ENCODE measurements around the gene KCNJ15.

Gene KCNJ15

GRCh38 chr21:38254970-38255369, 1.8 kb upstream of the KCNJ15 start:
- no peak overlapping the region for H3K4me3 ChIP-seq
- H3K9me3 ChIP-seq = peaks cover 10% of the 10 kb centered on the region; the same call in 1 of the 2 replicates
- H3K4me1 ChIP-seq = peaks cover 11% of the 10 kb centered on the region; the same call in 1 of the 2 replicates
- no peak for TF ChIP-seq Cebpa-rat (IDR thresholded peaks at IDR 0.05)
- no peaks in the 10 kb centered on the region for H3K36me3 ChIP-seq
- H3K27ac ChIP-seq = no peak overlapping the region
- H3K4me2 ChIP-seq = no peak overlapping the region
- H3K27me3 ChIP-seq = no peaks in the 10 kb centered on the region
- no peaks in the 10 kb centered on the region for H4K20me1 ChIP-seq
- no peak overlapping the region for H3K9ac ChIP-seq

GRCh38 chr21:38255571-38256117, 1.1 kb upstream of the KCNJ15 start:
- H3K36me3 ChIP-seq = no peaks in the 10 kb centered on the region
- no peak overlapping the region for H3K4me3 ChIP-seq
- no peaks in the 10 kb centered on the region for H4K20me1 ChIP-seq
- H3K4me1 ChIP-seq = peaks cover 11% of the 10 kb centered on the region; the same call in 1 of the 2 replicates
- H3K4me2 ChIP-seq = no peak overlapping the region
- H3K27ac ChIP-seq = no peak overlapping the region
- no peaks in the 10 kb centered on the region for H3K27me3 ChIP-seq
- peaks cover 10% of the 10 kb centered on the region; the same call in 1 of the 2 replicates for H3K9me3 ChIP-seq
- TF ChIP-seq Cebpa-rat (IDR thresholded peaks at IDR 0.05) = no peak
- H3K9ac ChIP-seq = no peak overlapping the region

- peaks cover 10% of the 10 kb centered on the region; the same call in 1 of the 2 replicates for H3K9me3 ChIP-seq
- no peaks in the 10 kb centered on the region for H4K20me1 ChIP-seq
- H3K9ac ChIP-seq = no peak overlapping the region
- H3K36me3 ChIP-seq = no peaks in the 10 kb centered on the region
- H3K27me3 ChIP-seq = no peaks in the 10 kb centered on the region
- H3K4me3 ChIP-seq = no peak overlapping the region
- no peak for TF ChIP-seq Cebpa-rat (IDR thresholded peaks at IDR 0.05)
- H3K4me1 ChIP-seq = peaks cover 11% of the 10 kb centered on the region; the same call in 1 of the 2 replicates
- no peak overlapping the region for H3K27ac ChIP-seq
- H3K4me2 ChIP-seq = no peak overlapping the region
Measured at GRCh38 chr21:38257667-38258066, 876 bp downstream of the KCNJ15 start.

- Histone ChIP-seq H4K20me1 (no peaks in the 10 kb centered on the region), H3K4me1 (peaks cover 22% of the 10 kb centered on the region), H3K36me3 (no peaks in the 10 kb centered on the region), H3K27me3 (no peaks in the 10 kb centered on the region), H3K27ac (no peak overlapping the region), H3K9ac (no peak overlapping the region), H3K9me3 (peaks cover 10% of the 10 kb centered on the region; the same call in 1 of the 2 replicates), H3K4me2 (0 out of 2 replicates have a peak overlapping the region, but pooled peaks have one; percentile 4), H3K4me3 (no peak overlapping the region)
- TF ChIP-seq Cebpa-rat (IDR thresholded peaks at IDR 0.05) = no peak
Measured at GRCh38 chr21:38258521-38259485, 2.0 kb downstream of the KCNJ15 start.

GRCh38 chr21:38259665-38260064, 2.9 kb downstream of the KCNJ15 start:
- no peaks in the 10 kb centered on the region for H4K20me1 ChIP-seq
- H3K27ac ChIP-seq = no peak overlapping the region
- peaks cover 28% of the 10 kb centered on the region for H3K4me1 ChIP-seq
- no peak for TF ChIP-seq Cebpa-rat (IDR thresholded peaks at IDR 0.05)
- H3K4me3 ChIP-seq = no peak overlapping the region
- H3K9me3 ChIP-seq = peaks cover 10% of the 10 kb centered on the region; the same call in 1 of the 2 replicates
- no peaks in the 10 kb centered on the region for H3K36me3 ChIP-seq
- H3K4me2 ChIP-seq = no peak overlapping the region
- no peak overlapping the region for H3K9ac ChIP-seq
- H3K27me3 ChIP-seq = no peaks in the 10 kb centered on the region

GRCh38 chr21:38260426-38260825, 3.6 kb downstream of the KCNJ15 start:
- Histone ChIP-seq H3K4me2 (no peak overlapping the region), H3K9ac (no peak overlapping the region), H3K36me3 (no peaks in the 10 kb centered on the region), H3K9me3 (peaks cover 6% of the 10 kb centered on the region; the same call in 1 of the 2 replicates), H3K27ac (no peak overlapping the region), H3K4me3 (no peak overlapping the region), H3K27me3 (no peaks in the 10 kb centered on the region), H3K4me1 (peaks cover 28% of the 10 kb centered on the region), H4K20me1 (no peaks in the 10 kb centered on the region)
- TF ChIP-seq Cebpa-rat (IDR thresholded peaks at IDR 0.05) = no peak

- no peak for TF ChIP-seq Cebpa-rat (IDR thresholded peaks at IDR 0.05)
- Histone ChIP-seq H3K4me1 (peaks cover 24% of the 10 kb centered on the region), H3K4me2 (no peak overlapping the region; the same call in 1 of the 2 replicates), H3K27ac (no peak overlapping the region), H3K4me3 (no peak overlapping the region), H3K9me3 (no peaks in the 10 kb centered on the region), H4K20me1 (no peaks in the 10 kb centered on the region), H3K9ac (no peak overlapping the region), H3K27me3 (no peaks in the 10 kb centered on the region), H3K36me3 (no peaks in the 10 kb centered on the region)
Measured at GRCh38 chr21:38261851-38262250, 5.1 kb downstream of the KCNJ15 start.

- H3K27ac ChIP-seq = no peak overlapping the region
Measured at GRCh38 chr21:38263493-38263892, 6.7 kb downstream of the KCNJ15 start.

GRCh38 chr21:38264571-38264970, 7.8 kb downstream of the KCNJ15 start:
- H4K20me1 ChIP-seq = no peaks in the 10 kb centered on the region
- H3K4me3 ChIP-seq = no peak overlapping the region
- H3K27me3 ChIP-seq = no peaks in the 10 kb centered on the region
- no peaks in the 10 kb centered on the region for H3K36me3 ChIP-seq
- peaks cover 20% of the 10 kb centered on the region for H3K4me1 ChIP-seq
- H3K9ac ChIP-seq = no peak overlapping the region
- no peak overlapping the region for H3K27ac ChIP-seq
- no peak for TF ChIP-seq Cebpa-rat (IDR thresholded peaks at IDR 0.05)
- no peaks in the 10 kb centered on the region for H3K9me3 ChIP-seq
- no peak overlapping the region for H3K4me2 ChIP-seq

More at GRCh38 chr21:38263493-38263892, 6.7 kb downstream of the KCNJ15 start:
- no peak overlapping the region for H3K4me3 ChIP-seq
- H3K4me2 ChIP-seq = peak overlapping the region; percentile 2; the same call in 1 of the 2 replicates
- no peaks in the 10 kb centered on the region for H3K9me3 ChIP-seq
- no peak for TF ChIP-seq Cebpa-rat (IDR thresholded peaks at IDR 0.05)
- no peak overlapping the region for H3K9ac ChIP-seq
- no peaks in the 10 kb centered on the region for H3K27me3 ChIP-seq
- H3K4me1 ChIP-seq = peaks cover 21% of the 10 kb centered on the region
- no peaks in the 10 kb centered on the region for H4K20me1 ChIP-seq
- H3K36me3 ChIP-seq = no peaks in the 10 kb centered on the region

GRCh38 chr21:38265166-38265565, 8.4 kb downstream of the KCNJ15 start:
- Histone ChIP-seq H3K4me1 (peaks cover 22% of the 10 kb centered on the region), H3K27ac (no peak overlapping the region), H3K9me3 (no peaks in the 10 kb centered on the region), H3K36me3 (no peaks in the 10 kb centered on the region), H3K4me3 (no peak overlapping the region), H3K4me2 (no peak overlapping the region), H4K20me1 (no peaks in the 10 kb centered on the region), H3K27me3 (no peaks in the 10 kb centered on the region), H3K9ac (no peak overlapping the region)
- TF ChIP-seq Cebpa-rat (IDR thresholded peaks at IDR 0.05) = no peak

Data from BLaER1 (cell line).